Left colon (tissue), 2 donors: ENCODE results near the gene VPS72. TPM values are rescaled to one million over a fixed set of nuclear protein-coding genes. Genes with fewer than 3 reads are reported as not detected.
A peak's percentile ranks its signal among the peaks of the same experiment; 100 is the strongest.
"Not testable (repeated sequence)": the region's sequence is repeated elsewhere in the genome, so short reads cannot be mapped to it uniquely, and the experiment has no call there.

Source experiments
- ATAC-seq: fragments of 200-7000 bp; cut with Tn5 transposase; one replicate; pipeline ENCODE4 v1.9.1; 2020; ENCODE audit warnings: mild to moderate bottlenecking, moderate library complexity
- DNase-seq, 2 donors: peaks; one replicate each; pipeline ENCODE4 v3.0.0-alpha.2; 2020
- intact Hi-C, 2 donors: fragments of 100-400 bp; cut with DNase I in 1 of 2; cut with micrococcal nuclease in 1 of 2; formaldehyde crosslinking; loops; one replicate each; pipeline versions ENCODE4 v1.11.2 to v1.14.0; 2022; cut with DNase I, micrococcal nuclease
- long read RNA-seq: library from polyadenylated mRNA; unstranded; transcript quantifications from one replicate; pipeline ENCODE4 v2.0.0, GENCODE V29; 2021
- total RNA-seq, 2 donors: library from RNA; stranded (reverse); fragmentation: NEBNext Ultra II Directional; extraction: Animal tissue kit (Norgen Biotek cat#: 25700); gene quantifications; one replicate each; pipeline ENCODE4 v1.2.1, GENCODE V29; 2021
- donor health status: DM: no; HTN: no; CAD: no.
- donor health status: DM: yes; HTN: yes; CAD: no.

VPS72 gene
- 10 to 100 TPM; 34.4 TPM for total RNA-seq
- long read RNA-seq, transcript VPS72-202 (6 exons, 1,527 nt), result major isoform, 21 of 23 reads
- long read RNA-seq, partial matches to known transcripts, result 1 of 23 reads
- long read RNA-seq, other reads (novel, unspliced or antisense), result 1 of 23 reads

GRCh38 chr1:151189637-151190445 lies at the start of gene VPS72:
TSS of gene VPS72 (minus strand) at chr1:151190197. CDS start at chr1:151190121, 76 bp downstream.
- peak; percentile 94 for ATAC-seq
- intact Hi-C loops, result no loop called here
- DNase-seq, result peak; percentile 87 to 90

GRCh38 chr1:151238467-151238739 lies 48.4 kb upstream of the VPS72 start:
- ATAC-seq (no peak), DNase-seq (no peak)
- intact Hi-C loops, result no loop called here

- DNase-seq (no peak), ATAC-seq (no peak)
- intact Hi-C loops, result no loop called here
Measured at GRCh38 chr1:151237678-151238466, 47.9 kb upstream of the VPS72 start.

- intact Hi-C loops, result no loop called here
- ATAC-seq (peak; percentile 83), DNase-seq (no peak)
Measured at GRCh38 chr1:151235235-151235634, 45.2 kb upstream of the VPS72 start.

GRCh38 chr1:151222130-151222529 lies 32.1 kb upstream of the VPS72 start:
- DNase-seq (no peak), ATAC-seq (no peak)
- intact Hi-C loops, result no loop called here

- intact Hi-C loops, result no loop called here
- ATAC-seq (no peak), DNase-seq (no peak)
Measured at GRCh38 chr1:151221616-151222015, 31.6 kb upstream of the VPS72 start.

GRCh38 chr1:151213560-151213959 lies 23.6 kb upstream of the VPS72 start:
- DNase-seq, result no peak
- ATAC-seq, result no peak
- intact Hi-C loops, result no loop called here

- intact Hi-C loops, result no loop called here
- ATAC-seq (no peak), DNase-seq (no peak)
Measured at GRCh38 chr1:151211972-151212705, 22.1 kb upstream of the VPS72 start.

GRCh38 chr1:151210830-151211229 lies 20.8 kb upstream of the VPS72 start:
- no peak for ATAC-seq
- intact Hi-C loops, result no loop called here
- no peak for DNase-seq

- DNase-seq, ATAC-seq, intact Hi-C loops: not testable (repeated sequence)
Measured at GRCh38 chr1:151205381-151205965, 15.5 kb upstream of the VPS72 start.

- intact Hi-C loops, result loop anchor here in 1 of 2 donors (5.0 kb wide), 1 partner anchor 52 kb away; the partner anchor contains the start of gene PSMD4
- DNase-seq, result no peak
- ATAC-seq, result no peak
Measured at GRCh38 chr1:151199873-151200581, 10.0 kb upstream of the VPS72 start.

- peak; percentile 99 for DNase-seq
- peak; percentile 72 for ATAC-seq
- intact Hi-C loops, result loop anchor here in 1 of 2 donors (5.0 kb wide), 1 partner anchor 54 kb away; the partner anchor contains the start of gene PSMD4
Measured at GRCh38 chr1:151198254-151199127, 8.5 kb upstream of the VPS72 start, which contains the start of gene PIP5K1A. TSS of gene PIP5K1A (plus strand) at chr1:151198552. CDS start at chr1:151198997, 445 bp downstream.

GRCh38 chr1:151197863-151198253 lies 7.9 kb upstream of the VPS72 start:
- DNase-seq, result peak in 1 of 2 donors; percentile 21
- ATAC-seq, result peak; percentile 3
- intact Hi-C loops, result loop anchor here in 1 of 2 donors (5.0 kb wide), 1 partner anchor 54 kb away; the partner anchor contains the start of gene PSMD4

GRCh38 chr1:151196292-151196800 lies 6.3 kb upstream of the VPS72 start:
- ATAC-seq, result peak; percentile 48
- intact Hi-C loops, result loop anchor here in 1 of 2 donors (5.0 kb wide), 1 partner anchor 56 kb away; the partner anchor contains the start of gene PSMD4
- DNase-seq, result peak; percentile 80 to 83

GRCh38 chr1:151194894-151195594 lies 5.0 kb upstream of the VPS72 start:
- ATAC-seq (peak; percentile 69), DNase-seq (peak; percentile 86 to 94)
- intact Hi-C loops, result loop anchor here in 1 of 2 donors (5.0 kb wide), 1 partner anchor 57 kb away; the partner anchor contains the start of gene PSMD4

GRCh38 chr1:151193856-151194255 lies 3.9 kb upstream of the VPS72 start:
- intact Hi-C loops, result no loop called here
- no peak for ATAC-seq

More at GRCh38 chr1:151193856-151194255, 3.9 kb upstream of the VPS72 start:
- no peak for DNase-seq
